Measurements from ENCODE around the gene OR51G1.
"Not testable (repeated sequence)": the region's sequence is repeated elsewhere in the genome, so short reads cannot be mapped to it uniquely, and the experiment has no call there.

Gene OR51G1, protein sequence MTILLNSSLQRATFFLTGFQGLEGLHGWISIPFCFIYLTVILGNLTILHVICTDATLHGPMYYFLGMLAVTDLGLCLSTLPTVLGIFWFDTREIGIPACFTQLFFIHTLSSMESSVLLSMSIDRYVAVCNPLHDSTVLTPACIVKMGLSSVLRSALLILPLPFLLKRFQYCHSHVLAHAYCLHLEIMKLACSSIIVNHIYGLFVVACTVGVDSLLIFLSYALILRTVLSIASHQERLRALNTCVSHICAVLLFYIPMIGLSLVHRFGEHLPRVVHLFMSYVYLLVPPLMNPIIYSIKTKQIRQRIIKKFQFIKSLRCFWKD

DNA sequence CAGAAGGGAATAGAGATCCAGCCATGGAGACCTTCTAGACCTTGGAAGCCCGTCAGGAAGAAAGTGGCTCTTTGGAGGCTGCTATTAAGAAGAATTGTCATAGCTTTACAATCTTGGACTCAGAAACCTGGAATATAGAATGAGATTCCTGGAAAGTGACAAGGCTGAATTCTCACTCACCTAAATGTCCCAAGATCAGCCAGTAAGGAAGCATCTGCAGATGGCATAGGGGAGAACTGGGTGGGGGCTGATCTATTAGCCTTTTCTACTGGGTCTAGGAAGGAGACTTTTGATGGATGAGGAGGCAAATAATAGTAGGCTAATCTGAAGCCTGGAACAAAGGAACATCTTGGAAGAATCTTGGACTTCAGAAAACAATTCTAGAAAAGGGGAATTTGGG, at the start of gene OR51G1:
Gene OR51G1 (minus strand): TSS at position 101 of the 400 bp plus-strand sequence. CDS start 0 bp downstream, at position 101.
- POLR2A ChIA-PET = no interaction called here
- no peak for DNase-seq (ENCODE audit: extremely low spot score)
- TF ChIP-seq, protein P1, sequence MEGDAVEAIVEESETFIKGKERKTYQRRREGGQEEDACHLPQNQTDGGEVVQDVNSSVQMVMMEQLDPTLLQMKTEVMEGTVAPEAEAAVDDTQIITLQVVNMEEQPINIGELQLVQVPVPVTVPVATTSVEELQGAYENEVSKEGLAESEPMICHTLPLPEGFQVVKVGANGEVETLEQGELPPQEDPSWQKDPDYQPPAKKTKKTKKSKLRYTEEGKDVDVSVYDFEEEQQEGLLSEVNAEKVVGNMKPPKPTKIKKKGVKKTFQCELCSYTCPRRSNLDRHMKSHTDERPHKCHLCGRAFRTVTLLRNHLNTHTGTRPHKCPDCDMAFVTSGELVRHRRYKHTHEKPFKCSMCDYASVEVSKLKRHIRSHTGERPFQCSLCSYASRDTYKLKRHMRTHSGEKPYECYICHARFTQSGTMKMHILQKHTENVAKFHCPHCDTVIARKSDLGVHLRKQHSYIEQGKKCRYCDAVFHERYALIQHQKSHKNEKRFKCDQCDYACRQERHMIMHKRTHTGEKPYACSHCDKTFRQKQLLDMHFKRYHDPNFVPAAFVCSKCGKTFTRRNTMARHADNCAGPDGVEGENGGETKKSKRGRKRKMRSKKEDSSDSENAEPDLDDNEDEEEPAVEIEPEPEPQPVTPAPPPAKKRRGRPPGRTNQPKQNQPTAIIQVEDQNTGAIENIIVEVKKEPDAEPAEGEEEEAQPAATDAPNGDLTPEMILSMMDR (IDR thresholded peaks at IDR 0.05; ENCODE audit: control extremely low read depth, extremely low read depth, low read depth, missing control alignments) = no peak
- CTCF ChIA-PET = no interaction called here

DNA sequence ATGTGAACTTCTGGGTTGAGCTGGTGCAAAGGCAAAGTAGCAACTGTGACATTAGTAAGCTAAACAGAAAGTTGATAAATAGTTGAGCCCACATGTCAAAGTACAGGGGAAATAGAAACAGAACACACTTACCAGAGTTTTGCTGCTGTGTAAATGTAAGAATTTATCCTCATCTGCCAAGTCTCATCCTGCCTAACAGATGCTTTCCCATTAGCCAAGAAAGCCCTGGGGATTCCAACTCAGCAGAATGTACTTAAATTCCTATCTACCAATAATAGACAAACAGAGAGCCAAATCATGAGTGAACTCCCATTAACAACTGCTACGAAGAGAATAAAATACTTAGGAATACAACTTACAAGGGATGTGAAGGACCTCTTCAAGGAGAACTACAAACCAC, 38.7 kb upstream of the OR51G1 start:
- no peak for DNase-seq (ENCODE audit: extremely low spot score)
- ChIA-PET POLR2A (no interaction called here), CTCF (interaction anchor here (1.1 kb wide), 1 partner anchor 13 kb away, joined by 3 read pairs; no protein-coding TSS in a partner anchor)
- TF ChIP-seq, protein P1 (IDR thresholded peaks at IDR 0.05; ENCODE audit: control extremely low read depth, extremely low read depth, low read depth, missing control alignments) = no peak

DNA sequence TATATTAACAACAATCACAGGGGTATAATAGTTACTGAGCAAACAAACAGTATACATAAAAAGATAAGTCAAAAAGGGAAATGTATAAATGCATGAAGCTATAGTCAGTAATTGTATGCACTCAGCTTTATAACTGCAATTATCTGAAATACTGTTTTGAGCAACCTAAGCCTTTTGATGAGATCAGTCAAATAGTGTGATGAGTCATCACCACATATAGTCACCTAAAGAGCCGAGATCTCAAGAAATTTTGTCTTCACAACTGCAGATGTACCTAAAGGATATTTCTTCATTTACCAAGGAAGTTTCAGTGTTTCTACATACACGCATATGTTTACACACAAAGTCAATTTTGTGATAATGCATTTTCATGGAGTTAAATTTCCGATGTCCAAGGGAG, 36.7 kb upstream of the OR51G1 start:
- ChIA-PET CTCF (no interaction called here), POLR2A (no interaction called here)
- DNase-seq (ENCODE audit: extremely low spot score) = no peak
- TF ChIP-seq, protein P1 (IDR thresholded peaks at IDR 0.05; ENCODE audit: control extremely low read depth, extremely low read depth, low read depth, missing control alignments) = no peak

DNA sequence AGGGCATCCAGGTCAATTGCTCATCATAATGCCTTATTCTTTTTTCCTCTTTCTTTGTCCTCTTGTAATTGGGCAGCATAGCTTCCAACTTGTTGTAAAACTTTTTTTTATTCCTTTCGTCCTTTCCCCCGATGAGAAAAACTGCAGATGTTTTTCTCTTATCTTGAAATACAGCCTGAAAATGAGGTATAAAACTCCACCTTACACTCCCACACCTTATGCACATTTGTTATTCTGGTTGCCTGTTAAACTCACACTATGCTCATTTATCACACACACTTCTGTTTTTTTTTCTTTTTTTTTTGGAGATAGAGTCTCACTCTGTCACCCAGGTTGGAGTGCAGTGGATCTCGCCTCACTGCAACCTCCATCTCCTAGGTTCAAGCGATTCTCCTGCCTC, 33.3 kb upstream of the OR51G1 start:
- no peak for DNase-seq (ENCODE audit: extremely low spot score)
- POLR2A ChIA-PET = no interaction called here
- CTCF ChIA-PET = interaction anchor here (0.9 to 1.1 kb wide), 2 partner anchors 9 to 14 kb away, joined by 3 read pairs; no protein-coding TSS in a partner anchor
- TF ChIP-seq, protein P1 (IDR thresholded peaks at IDR 0.05; ENCODE audit: control extremely low read depth, extremely low read depth, low read depth, missing control alignments) = no peak

DNA sequence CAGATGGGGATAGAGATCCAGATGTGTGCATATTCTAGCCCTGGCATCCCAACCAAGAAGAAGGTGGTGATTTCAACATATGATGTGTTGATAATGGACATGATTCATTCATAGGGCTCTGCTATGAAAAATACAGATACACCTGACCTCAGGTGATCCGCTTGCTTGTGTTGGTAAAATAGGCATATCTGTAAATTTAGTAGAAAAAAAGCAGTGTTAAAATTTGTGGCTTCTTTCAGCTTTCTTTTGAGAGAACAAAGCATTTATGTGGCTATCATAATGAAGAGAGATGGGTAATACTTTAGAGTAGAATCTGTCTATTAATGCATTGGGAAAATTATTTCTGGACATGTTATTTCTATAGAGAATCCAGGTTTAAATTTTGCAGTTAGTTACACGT, 31.5 kb upstream of the OR51G1 start, which contains the start of gene OR51A2:
Gene OR51A2 (minus strand): TSS at position 101 of the 400 bp plus-strand sequence. CDS start 0 bp downstream, at position 101.
- DNase-seq (ENCODE audit: extremely low spot score); POLR2A ChIA-PET: not testable (repeated sequence)

DNA sequence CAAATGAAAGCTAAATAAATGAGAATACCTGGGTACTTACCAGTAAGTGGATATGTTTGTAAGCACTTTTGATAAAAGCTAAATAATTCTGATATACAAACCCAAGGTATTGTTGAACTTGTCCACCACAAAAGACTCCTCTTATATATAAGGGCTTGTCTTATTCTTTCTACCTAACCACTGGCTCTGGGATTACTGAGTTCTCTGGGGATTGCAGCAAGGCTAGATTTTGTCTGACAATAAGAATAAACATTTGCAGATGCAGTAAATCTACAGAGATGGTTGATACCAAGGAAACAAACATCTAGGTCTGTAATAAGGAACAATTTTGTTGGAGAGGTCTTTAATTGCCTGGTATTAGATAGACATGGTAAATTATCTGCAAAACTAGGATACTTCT, 23.4 kb upstream of the OR51G1 start, which contains the start of gene OR51A4:
Gene OR51A4 (minus strand): TSS at position 101 of the 400 bp plus-strand sequence. CDS start 505 bp downstream, outside the sequence.
- DNase-seq (ENCODE audit: extremely low spot score) = no peak
- POLR2A ChIA-PET = no interaction called here
- CTCF ChIA-PET = no interaction called here
- TF ChIP-seq, protein P1 (IDR thresholded peaks at IDR 0.05; ENCODE audit: control extremely low read depth, extremely low read depth, low read depth, missing control alignments) = no peak

More for the DNA sequence above, 31.5 kb upstream of the OR51G1 start, which contains the start of gene OR51A2:
- CTCF ChIA-PET = not testable (repeated sequence)

DNA sequence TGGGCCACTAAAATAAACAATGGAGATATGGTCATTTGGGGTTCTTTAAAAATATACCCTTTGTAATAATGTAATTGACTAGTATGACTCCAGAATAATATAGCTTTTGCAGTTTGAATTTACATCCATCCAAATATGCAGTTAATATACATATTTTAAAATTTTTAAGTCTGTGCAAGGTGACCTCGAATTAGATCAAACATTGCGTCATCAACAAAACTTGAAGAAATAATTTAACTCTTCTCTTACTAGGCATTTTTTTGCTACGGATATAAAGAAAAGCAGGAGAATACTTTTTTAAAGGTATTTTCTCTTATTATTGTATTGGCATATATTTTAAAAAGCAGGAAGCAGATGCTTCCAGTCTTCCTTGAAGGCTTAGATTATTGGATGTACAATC, 12.6 kb upstream of the OR51G1 start:
- ChIA-PET POLR2A (no interaction called here), CTCF (no interaction called here)
- no peak for DNase-seq (ENCODE audit: extremely low spot score)
- TF ChIP-seq, protein P1 (IDR thresholded peaks at IDR 0.05; ENCODE audit: control extremely low read depth, extremely low read depth, low read depth, missing control alignments) = no peak
